GM21619 (cell line): ENCODE results near the gene ZNF280D.
"Not testable (repeated sequence)": the region's sequence is repeated elsewhere in the genome, so short reads cannot be mapped to it uniquely, and the experiment has no call there.

ENCODE experiments used
- ATAC-seq: cut with Tn5 transposase; IDR thresholded peaks from one replicate; pipeline ENCODE4 v1.9.1; 2021; ENCODE audit not compliant: unreplicated experiment

Gene ZNF280D

DNA sequence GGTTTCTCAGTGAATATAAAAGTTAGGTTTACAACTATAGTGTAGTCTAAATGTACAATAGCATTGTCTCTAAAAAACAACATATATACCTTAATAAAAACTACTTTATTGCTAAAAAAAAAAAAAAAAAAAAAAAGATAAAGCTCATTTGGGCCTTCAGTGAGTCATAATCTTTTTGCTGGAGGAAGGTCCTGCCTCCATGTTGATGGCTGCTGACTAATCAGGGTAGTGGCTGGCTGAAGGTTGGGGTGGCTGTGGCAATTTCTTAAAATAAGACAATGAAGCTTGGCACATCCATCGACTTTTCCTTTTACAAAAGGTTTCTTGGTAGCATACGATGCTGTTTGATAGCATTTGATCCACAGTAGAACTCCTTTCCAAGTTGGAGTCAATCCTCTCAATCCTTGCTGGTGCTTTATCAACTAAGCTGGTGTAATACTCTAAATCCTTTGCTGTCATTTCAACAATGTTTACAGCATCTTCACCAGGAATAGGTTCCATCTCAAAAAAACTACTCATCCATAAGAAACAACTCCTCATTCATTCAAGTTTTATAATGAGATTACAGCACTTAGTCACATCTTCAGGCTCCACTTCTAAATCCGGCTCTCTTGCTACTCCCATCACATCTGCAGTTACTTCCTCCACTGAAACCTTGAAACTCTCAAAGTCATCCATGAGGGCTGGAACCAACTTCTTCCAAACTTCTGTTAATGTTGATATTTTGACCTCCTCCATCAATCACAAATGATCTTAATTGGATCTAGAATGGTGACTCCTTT lies 13.3 kb downstream of the ZNF280D start:
- ATAC-seq: no peak

DNA sequence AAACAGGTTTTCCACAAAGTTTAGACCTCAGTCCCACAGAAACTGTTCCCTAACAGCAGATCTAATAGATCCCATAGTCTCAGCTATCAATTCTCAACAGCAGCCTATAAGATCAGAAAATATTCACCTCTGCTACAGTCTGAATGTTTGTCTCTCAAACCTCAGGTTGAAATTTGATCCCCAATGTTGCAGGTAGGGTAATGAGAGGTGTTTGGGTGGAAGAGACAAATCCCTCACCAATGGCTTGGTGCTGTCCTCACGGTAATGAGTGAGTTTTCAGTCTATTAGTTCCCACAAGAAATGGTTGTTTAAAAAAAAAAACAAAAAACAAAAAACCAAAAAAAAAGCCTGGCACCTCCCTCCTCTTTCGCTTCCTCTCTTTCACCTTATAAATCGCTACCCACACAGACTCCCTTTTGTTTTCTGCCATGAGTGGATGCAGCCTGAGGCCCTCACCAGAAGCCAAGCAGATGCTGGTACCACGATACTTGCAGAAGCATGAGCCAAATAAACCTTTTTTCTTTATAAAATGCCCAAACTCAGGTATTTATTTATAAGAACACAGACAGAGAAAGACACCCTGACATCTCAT lies 14.2 kb downstream of the ZNF280D start:
- no peak for ATAC-seq

GRCh38 chr15:56718560-56718959 lies 14.7 kb downstream of the ZNF280D start:
- no peak for ATAC-seq

DNA sequence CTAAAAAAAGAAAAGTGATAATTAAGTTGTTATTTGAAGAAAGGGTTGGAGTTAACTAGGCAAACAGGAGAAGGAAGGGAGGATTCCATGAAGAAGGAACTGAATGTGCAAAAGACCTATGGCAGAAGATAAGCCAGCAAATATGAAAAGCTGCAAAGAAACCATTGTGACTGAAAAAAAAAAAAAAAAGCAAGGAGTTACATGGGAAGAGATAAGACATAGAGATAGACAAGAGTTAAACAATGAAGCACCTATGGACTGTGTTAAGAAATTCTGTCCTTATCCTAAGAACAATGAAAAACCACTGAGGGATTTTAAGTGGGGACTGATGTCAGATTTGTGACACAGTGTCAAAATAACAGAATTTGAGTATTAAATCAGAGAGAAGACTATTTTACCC lies 17.0 kb downstream of the ZNF280D start:
- no peak for ATAC-seq

DNA sequence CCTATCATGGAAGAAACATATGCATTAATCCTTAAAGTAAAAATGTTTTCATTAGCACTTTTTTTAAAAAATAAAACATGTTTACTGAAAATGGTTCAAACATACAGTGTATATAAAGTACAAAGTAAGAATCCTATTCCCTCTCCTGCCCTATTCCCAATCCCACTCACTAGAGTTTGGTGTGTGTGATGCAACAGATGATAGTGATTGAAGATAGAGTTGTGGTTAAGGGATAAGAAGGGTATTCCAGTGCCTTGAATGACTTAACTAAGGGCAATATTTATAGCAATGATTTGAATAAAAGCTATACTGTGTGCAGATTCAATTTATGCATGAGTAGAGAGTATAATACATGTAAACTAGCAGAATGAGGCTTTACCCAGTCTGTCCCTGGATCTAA lies 18.1 kb downstream of the ZNF280D start:
- no peak for ATAC-seq

DNA sequence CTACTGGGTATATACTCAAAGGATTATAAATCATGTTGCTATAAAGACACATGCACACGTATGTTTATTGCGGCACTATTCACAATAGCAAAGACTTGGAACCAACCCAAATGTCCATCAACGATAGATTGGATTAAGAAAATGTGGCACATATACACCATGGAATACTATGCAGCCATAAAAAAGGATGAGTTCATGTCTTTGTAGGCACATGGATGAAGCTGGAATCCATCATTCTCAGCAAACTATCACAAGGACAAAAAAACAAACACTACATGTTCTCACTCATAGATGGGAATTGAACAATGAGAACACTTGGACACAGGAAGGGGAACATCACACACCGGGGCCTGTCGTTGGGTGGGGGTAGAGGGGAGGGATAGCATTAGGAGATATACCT lies 23.8 kb downstream of the ZNF280D start:
- ATAC-seq: not testable (repeated sequence)

DNA sequence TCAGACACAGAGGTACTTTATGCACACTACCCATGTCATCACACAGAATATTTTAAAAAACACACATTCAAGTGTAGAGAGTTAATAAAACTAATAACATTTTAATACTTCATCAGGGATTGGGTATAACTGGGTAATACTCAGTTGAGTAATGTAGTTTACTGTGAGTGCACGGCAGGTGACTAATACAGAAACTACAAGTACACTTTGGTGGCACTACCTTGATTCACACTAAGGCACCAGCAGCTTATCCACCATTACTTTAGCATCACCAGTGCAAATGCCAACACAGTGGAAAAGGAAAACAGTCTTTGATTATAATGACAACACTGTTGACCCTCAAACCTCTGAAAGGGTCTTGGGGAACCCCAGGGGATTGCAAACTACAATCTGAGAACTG lies 33.6 kb downstream of the ZNF280D start:
- ATAC-seq: no peak

DNA sequence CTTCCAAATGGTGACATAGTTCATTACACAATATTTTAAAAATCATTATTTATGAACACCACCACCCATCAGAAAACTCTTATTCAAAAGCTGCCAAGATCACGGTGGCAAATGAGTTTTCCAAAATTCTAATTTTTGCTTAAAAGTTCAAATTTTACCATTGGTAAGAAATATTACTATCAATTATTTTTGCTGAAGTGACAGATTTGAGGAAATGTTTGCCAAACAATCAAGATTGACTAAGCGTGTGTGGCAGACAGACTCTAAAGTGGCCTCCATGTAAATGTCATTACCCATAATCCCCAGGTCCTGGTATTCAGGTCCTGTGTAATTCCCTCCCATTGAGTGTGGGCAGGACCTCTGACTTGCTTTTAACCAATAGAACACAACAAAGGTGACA lies 35.0 kb downstream of the ZNF280D start:
- ATAC-seq: no peak

DNA sequence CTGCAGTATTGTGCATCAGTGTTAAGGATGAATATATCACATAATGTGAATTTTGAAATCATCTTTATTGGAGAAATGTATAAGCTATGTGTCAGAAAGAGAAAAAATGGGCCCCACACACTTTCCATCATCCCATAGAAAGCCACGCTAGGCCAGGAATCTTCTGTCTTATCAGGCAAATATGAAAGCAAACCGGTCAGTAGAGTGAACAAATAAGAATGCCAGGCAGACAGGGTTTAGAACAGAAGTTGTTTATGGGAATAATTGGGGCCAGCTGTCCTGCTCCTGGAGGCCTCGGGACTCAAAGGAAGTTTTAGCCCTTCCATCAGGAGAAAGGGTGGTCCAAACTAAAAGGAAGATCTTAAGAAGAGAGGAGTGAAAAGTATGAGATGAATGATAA lies 39.5 kb downstream of the ZNF280D start:
- no peak for ATAC-seq

DNA sequence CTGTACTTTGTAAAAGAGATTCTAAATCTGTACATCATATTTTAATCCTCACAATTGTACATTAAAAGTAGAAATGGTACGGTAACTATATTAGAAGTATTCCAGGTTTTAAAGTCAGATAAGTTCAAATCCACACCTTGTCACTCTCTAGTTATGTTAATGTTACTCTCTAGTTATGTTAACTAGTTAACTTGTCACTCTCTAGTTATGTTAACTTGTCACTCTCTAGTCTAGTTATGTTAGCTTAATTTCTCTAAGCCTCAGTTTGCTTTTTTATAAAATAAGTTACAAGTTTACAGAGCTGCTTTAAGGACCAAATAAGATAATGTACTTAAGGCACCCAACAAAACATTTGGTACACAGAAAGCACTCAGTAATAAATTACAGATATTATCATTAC lies 42.6 kb downstream of the ZNF280D start:
- no peak for ATAC-seq

DNA sequence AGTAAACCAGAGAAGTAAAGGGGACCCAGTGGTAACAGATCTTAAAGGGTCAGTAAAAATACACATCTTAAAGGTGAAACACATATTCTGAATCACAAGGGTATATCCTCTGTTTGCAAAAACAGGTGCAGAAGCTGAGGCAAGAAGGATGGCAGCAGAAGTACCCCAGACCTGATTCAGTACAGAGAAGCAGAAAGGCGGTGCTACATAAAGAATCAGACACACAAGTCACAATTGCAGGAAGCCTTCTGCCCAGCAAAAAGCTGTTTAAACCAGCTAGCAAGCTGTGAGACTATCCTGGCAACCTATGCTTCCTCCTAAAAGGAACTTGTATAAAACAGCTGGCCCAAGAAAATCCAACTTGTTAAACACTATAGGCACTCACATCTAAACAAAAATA lies 49.4 kb downstream of the ZNF280D start:
- ATAC-seq: no peak

- no peak for ATAC-seq
These were observed 52.2 kb downstream of the ZNF280D start for GRCh38 chr15:56681113-56681512.

- no peak for ATAC-seq
These were observed 54.1 kb downstream of the ZNF280D start for GRCh38 chr15:56679225-56679624.

DNA sequence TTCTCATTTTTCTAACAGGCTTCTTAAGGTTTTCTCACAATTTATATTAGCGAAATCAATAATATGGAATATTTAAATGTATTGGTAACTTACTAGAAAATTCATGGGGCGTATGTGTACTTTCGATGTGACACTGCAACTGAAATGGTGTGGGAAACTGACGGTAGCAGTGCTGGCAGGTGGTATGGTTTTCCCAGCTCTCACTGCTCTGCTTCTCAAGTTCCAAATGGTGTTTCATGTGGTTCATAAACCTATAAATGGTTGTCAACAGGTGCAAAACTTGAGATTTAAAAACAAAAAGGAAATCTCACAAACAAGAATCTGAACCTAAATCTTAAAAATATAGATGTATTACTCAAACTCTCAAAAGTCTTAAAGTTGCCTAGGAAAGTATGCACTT lies 54.7 kb downstream of the ZNF280D start:
- no peak for ATAC-seq

DNA sequence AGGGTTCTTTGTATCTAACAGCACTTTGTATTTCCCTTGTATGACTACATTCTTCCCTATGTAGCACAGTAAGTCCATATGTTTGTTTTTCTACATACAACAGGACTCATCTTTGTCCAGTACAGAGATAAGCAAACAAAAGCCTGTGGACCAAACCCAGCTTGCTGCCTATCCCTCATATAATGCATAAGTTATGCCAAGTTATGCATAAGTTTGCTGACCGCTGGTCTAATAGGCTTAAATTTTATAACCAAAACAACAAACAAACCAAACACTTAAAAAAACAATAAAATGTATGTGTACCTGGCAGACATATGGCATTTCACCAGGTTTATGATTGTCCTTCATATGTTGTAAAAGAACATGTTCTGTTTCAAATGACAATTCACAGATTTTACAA lies 56.0 kb downstream of the ZNF280D start:
- no peak for ATAC-seq

- no peak for ATAC-seq
These were observed 57.4 kb downstream of the ZNF280D start for GRCh38 chr15:56675930-56676329.

- no peak for ATAC-seq
These were observed 58.5 kb downstream of the ZNF280D start for GRCh38 chr15:56674857-56675256.

- no peak for ATAC-seq
These were observed 60.6 kb downstream of the ZNF280D start for GRCh38 chr15:56672721-56673120.

DNA sequence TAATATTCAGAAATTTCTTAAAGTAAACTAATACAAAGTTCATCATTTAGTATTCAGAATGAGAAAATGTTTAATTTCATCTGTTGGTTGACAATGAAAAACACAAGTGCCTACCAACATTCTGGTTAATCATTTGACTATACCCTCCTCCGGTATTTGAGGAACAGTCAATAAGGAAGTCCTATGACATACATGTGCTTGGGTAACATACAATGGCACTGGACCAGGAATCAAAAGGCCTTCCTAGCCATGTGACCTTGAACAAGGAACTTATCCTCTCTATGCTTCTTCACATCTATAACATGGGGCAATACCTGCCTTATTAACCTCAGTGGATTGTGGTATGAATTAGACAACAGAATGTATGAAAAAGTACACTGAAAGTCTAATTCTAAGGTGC lies 65.8 kb downstream of the ZNF280D start:
- no peak for ATAC-seq

DNA sequence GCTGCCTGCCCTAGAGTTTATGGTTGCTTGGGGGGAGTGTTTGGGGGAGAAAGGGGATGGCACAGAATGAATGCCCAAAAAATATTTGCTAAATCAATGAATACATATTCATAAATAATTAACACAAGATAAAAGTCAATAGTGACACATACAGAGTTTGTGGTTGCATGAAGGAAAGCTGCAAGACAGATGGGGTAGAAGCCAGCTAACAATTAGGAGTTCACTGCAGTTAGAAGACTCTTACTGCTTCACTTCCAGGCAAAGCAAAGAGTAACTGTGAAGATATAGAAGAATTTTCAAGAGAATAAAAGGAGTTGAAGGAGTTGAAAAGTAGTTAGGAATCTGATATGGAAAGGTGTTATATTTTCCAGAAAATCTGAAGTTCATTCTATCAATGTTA lies 72.4 kb downstream of the ZNF280D start:
- no peak for ATAC-seq

DNA sequence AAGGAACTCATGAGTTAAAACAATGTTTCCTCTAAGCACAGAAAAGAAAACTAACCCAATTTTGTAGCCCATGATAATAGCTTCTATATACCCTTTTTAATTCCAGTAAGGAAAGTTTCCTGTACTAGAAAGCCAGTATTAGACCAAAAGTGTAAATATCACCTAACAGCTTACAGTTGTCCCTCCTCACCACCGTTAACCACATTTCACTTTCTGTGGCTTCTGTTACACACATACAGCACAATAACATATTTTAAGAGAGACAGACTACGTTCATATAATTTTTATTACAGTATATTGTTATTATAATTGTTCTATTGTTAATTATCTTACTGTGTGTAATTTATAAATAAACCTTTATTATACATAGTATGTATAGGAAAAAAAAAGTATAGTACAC lies 74.1 kb downstream of the ZNF280D start:
- ATAC-seq: no peak

- no peak for ATAC-seq
These were observed 78.7 kb downstream of the ZNF280D start for GRCh38 chr15:56654624-56655023.

DNA sequence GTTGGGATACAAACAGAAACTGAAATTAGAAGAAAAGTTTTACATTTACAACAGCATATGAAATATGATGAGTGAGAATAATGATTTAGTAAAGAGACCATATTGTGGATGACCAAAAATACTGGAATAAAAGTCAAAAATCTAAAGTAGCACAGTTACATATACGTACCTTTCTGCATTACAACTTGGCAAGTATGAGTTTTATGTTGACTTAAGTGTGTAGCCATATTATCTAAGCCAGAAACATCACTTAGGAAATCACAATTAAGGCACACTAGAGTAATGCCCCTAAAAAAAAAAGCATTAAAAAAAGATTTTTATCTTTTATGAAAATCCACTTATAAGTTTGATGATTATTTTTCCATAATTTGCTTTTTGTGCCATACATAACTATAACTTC lies 79.1 kb downstream of the ZNF280D start:
- no peak for ATAC-seq
